NB4 (cell line): ENCODE data around the gene KCNQ1.

ENCODE experiments used
- DNase-seq: peaks from one replicate; pipeline ENCODE4 v3.0.0; 2010; ENCODE audit warnings: low read depth
- H3K4me3 ChIP-seq: one replicate; pipeline ENCODE4 v1.5.1; 2011; ENCODE audit warnings: mild to moderate bottlenecking, low read depth, low read length, moderate library complexity
- CTCF ChIP-seq: IDR thresholded peaks from one replicate; pipeline ENCODE4 v1.5.1; 2012; ENCODE audit warnings: low read depth, low read length
- MAX ChIP-seq: IDR thresholded peaks from 2 replicates; pipeline ENCODE4 v1.6.1; 2011; ENCODE audit warnings: low read depth, low read length
- MYC ChIP-seq: IDR thresholded peaks from 2 replicates; pipeline ENCODE4 v1.6.1; 2011; ENCODE audit warnings: low read depth, low read length
- POLR2A ChIP-seq: IDR thresholded peaks from 2 replicates; pipeline ENCODE4 v1.6.1; 2011; ENCODE audit warnings: mild to moderate bottlenecking; ENCODE audit not compliant: insufficient read length; ENCODE audit errors: extremely low read depth

The KCNQ1 gene

GRCh38 chr11:2436521-2437031 is 8.2 kb upstream of the KCNQ1 start:
- DNase-seq = no peak
- TF ChIP-seq MAX (no peak), CTCF (no peak)
- H3K4me3 ChIP-seq = no peak overlapping the region

- no peak overlapping the region for H3K4me3 ChIP-seq
- DNase-seq = no peak
- TF ChIP-seq MAX (no peak), MYC (no peak)
Measured at GRCh38 chr11:2437516-2437915, 7.3 kb upstream of the KCNQ1 start.

- TF ChIP-seq POLR2A (no peak), CTCF (no peak), MAX (no peak), MYC (no peak)
- DNase-seq = no peak
- H3K4me3 ChIP-seq = no peak overlapping the region
Measured at GRCh38 chr11:2439820-2440219, 5.0 kb upstream of the KCNQ1 start.

- TF ChIP-seq MAX = no peak
- TF ChIP-seq MYC = no peak
- no peak for TF ChIP-seq CTCF
- no peak for TF ChIP-seq POLR2A
- no peak overlapping the region for H3K4me3 ChIP-seq
- peak; percentile 28 for DNase-seq
Measured at GRCh38 chr11:2440646-2441045, 4.2 kb upstream of the KCNQ1 start.

GRCh38 chr11:2441171-2441570 is 3.6 kb upstream of the KCNQ1 start:
- H3K4me3 ChIP-seq = no peak overlapping the region
- no peak for DNase-seq
- TF ChIP-seq POLR2A (no peak), CTCF (no peak), MYC (no peak), MAX (no peak)

- H3K4me3 ChIP-seq = no peak overlapping the region
- TF ChIP-seq CTCF = no peak
- TF ChIP-seq MYC = no peak
- no peak for TF ChIP-seq POLR2A
- no peak for TF ChIP-seq MAX
- DNase-seq = no peak
Measured at GRCh38 chr11:2442589-2442988, 2.2 kb upstream of the KCNQ1 start.
